GM12865 (cell line): ENCODE measurements around the gene RGS4.

Experiments
- DNase-seq: peaks from one replicate; pipeline ENCODE4 v3.0.0; 2010; ENCODE audit warnings: low read depth
- H3K4me3 ChIP-seq: 2 replicates; pipeline ENCODE4 v1.5.1; 2011; ENCODE audit warnings: mild to moderate bottlenecking, low read depth, low read length, control low read depth
- CTCF ChIP-seq: IDR thresholded peaks from 2 replicates; pipeline ENCODE4 v1.5.1; 2011; ENCODE audit warnings: low read length, control low read depth, low read depth, inconsistent platforms; ENCODE audit not compliant: insufficient read depth; ENCODE audit errors: missing control alignments

The RGS4 gene

GRCh38 chr1:163038928-163039706 lies 30.0 kb upstream of the RGS4 start:
- no peak overlapping the region for H3K4me3 ChIP-seq
- no peak for DNase-seq
- TF ChIP-seq CTCF: no peak

GRCh38 chr1:163039707-163040093 lies 29.5 kb upstream of the RGS4 start:
- H3K4me3 ChIP-seq: no peak overlapping the region
- no peak for DNase-seq
- no peak for TF ChIP-seq CTCF

GRCh38 chr1:163046071-163046470 lies 23.1 kb upstream of the RGS4 start:
- no peak for TF ChIP-seq CTCF
- H3K4me3 ChIP-seq: no peak overlapping the region
- no peak for DNase-seq

- no peak for DNase-seq
- H3K4me3 ChIP-seq: no peak overlapping the region
- no peak for TF ChIP-seq CTCF
Measured at GRCh38 chr1:163047951-163048659, 21.1 kb upstream of the RGS4 start.

- no peak for DNase-seq
- H3K4me3 ChIP-seq: no peak overlapping the region
- no peak for TF ChIP-seq CTCF
Measured at GRCh38 chr1:163048869-163049268, 20.3 kb upstream of the RGS4 start.

GRCh38 chr1:163049296-163049695 lies 19.9 kb upstream of the RGS4 start:
- no peak for TF ChIP-seq CTCF
- no peak overlapping the region for H3K4me3 ChIP-seq

GRCh38 chr1:163050496-163050895 lies 18.7 kb upstream of the RGS4 start:
- H3K4me3 ChIP-seq: no peak overlapping the region
- TF ChIP-seq CTCF: no peak

More at GRCh38 chr1:163049296-163049695, 19.9 kb upstream of the RGS4 start:
- no peak for DNase-seq

More at GRCh38 chr1:163050496-163050895, 18.7 kb upstream of the RGS4 start:
- no peak for DNase-seq
